ENCODE measurements around the gene CLPTM1. TPM values are rescaled to one million over a fixed set of nuclear protein-coding genes. Genes with fewer than 3 reads are reported as not detected.
"Not testable (repeated sequence)": the region's sequence is repeated elsewhere in the genome, so short reads cannot be mapped to it uniquely, and the experiment has no call there.

Gene CLPTM1
- total and polyA plus RNA-seq, 4 donors, result 35.9 to 130 (median 85.3) TPM

DNA sequence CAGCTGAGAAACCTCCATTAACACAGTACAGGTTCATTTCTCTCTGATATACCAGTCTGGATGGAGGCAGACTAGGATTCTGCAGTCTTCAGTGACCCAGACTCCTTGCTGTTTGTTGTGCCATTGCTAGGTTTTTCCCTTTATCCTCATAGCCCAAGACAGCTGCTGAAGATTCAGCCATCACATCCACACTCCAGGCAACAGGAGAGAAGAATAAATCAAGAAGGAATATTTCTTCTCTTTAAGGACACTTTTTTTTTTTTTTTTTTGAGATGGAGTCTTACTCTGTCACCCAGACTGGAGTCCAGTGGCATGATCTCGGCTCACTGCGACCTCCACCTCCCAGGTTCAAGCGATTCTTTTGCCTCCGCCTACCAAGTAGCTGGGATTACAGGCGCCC is 14.3 kb downstream of the CLPTM1 start:
- Histone ChIP-seq H3K9ac (ENCODE audit: insufficient read depth in 1 of 2, low read length in 2 of 2) (no peak overlapping the region), H3K4me3 (no peak overlapping the region), H3K4me1 (ENCODE audit: control insufficient read depth in 5 of 5, insufficient read depth in 5 of 5, low read length in 5 of 5) (no peaks in the 10 kb centered on the region), H3K9me3 (ENCODE audit: control insufficient read depth in 4 of 4, insufficient read depth in 3 of 4, low read length in 3 of 4) (no peaks in the 10 kb centered on the region), H3K36me3 (ENCODE audit: control insufficient read depth in 4 of 4, insufficient read depth in 4 of 4, low read length in 4 of 4) (peaks cover 15 to 37% (median 23%) of the 10 kb centered on the region in 4 donors), H3K27ac (ENCODE audit: low read depth in 1 of 2, low read length in 1 of 2) (no peak overlapping the region), H3K27me3 (ENCODE audit: control insufficient read depth in 3 of 3, insufficient read depth in 3 of 3, low read length in 2 of 3) (no peaks in the 10 kb centered on the region)
- TF ChIP-seq, protein P1, sequence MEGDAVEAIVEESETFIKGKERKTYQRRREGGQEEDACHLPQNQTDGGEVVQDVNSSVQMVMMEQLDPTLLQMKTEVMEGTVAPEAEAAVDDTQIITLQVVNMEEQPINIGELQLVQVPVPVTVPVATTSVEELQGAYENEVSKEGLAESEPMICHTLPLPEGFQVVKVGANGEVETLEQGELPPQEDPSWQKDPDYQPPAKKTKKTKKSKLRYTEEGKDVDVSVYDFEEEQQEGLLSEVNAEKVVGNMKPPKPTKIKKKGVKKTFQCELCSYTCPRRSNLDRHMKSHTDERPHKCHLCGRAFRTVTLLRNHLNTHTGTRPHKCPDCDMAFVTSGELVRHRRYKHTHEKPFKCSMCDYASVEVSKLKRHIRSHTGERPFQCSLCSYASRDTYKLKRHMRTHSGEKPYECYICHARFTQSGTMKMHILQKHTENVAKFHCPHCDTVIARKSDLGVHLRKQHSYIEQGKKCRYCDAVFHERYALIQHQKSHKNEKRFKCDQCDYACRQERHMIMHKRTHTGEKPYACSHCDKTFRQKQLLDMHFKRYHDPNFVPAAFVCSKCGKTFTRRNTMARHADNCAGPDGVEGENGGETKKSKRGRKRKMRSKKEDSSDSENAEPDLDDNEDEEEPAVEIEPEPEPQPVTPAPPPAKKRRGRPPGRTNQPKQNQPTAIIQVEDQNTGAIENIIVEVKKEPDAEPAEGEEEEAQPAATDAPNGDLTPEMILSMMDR (IDR thresholded peaks at IDR 0.05; ENCODE audit: control extremely low read depth, extremely low read depth), result no peak
- ATAC-seq (ENCODE audit: insufficient read depth, low FRiP score), result no peak
- WGBS, 2 donors, result 96 to 97% methylated on average over 4 to 5 of the region's 5 CpGs
- DNase-seq, result no peak

DNA sequence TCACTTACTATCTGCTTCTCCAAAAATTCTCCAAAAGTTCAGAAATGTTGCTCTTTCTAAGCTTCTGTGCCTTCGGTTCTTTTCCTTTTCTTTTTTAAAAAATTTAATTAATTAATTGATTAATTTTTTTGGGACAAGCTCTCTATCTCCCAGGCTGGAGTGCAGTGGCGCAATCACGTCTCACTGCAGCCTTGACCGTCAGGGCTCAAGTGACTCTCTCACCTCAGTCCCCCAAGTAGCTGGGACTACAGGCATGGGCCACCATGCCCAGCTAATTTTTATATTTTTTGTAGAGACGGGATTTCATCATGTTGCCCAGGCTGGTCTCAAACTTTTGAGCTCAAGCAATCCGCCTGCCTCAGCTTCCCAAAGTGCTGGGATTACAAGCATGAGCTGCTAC is 16.3 kb downstream of the CLPTM1 start:
- ATAC-seq (ENCODE audit: insufficient read depth, low FRiP score); H3K27ac ChIP-seq (ENCODE audit: low read depth in 1 of 2, low read length in 1 of 2); H3K9me3 ChIP-seq (ENCODE audit: control insufficient read depth in 4 of 4, insufficient read depth in 3 of 4, low read length in 3 of 4); H3K4me3 ChIP-seq; H3K4me1 ChIP-seq (ENCODE audit: control insufficient read depth in 5 of 5, insufficient read depth in 5 of 5, low read length in 5 of 5); H3K27me3 ChIP-seq (ENCODE audit: control insufficient read depth in 3 of 3, insufficient read depth in 3 of 3, low read length in 2 of 3); DNase-seq; H3K9ac ChIP-seq (ENCODE audit: insufficient read depth in 1 of 2, low read length in 2 of 2): not testable (repeated sequence)
- peaks cover 20 to 52% (median 35%) of the 10 kb centered on the region in 4 donors for H3K36me3 ChIP-seq (ENCODE audit: control insufficient read depth in 4 of 4, insufficient read depth in 4 of 4, low read length in 4 of 4)
- WGBS, 2 donors, result 87 to 91% methylated on average over 6 of the region's 6 CpGs

DNA sequence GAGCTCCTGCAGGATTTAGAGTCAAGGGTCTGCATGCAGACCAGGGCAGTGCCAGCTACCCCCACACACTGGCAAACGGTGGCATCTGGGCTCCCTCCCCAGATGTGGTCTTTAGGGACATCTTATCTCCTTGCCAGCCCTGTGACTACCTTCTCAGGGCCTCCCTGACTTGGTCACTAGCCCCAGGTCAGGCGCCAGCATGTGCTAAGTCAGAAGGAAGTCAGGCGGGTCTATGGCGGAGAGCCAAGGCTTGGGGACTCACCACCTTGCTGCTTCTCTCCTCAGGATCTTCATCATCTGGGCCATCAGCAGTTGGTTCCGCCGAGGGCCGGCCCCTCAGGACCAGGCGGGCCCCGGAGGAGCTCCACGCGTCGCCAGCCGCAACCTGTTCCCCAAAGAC is 17.6 kb downstream of the CLPTM1 start:
- Histone ChIP-seq H3K36me3 (ENCODE audit: control insufficient read depth in 4 of 4, insufficient read depth in 4 of 4, low read length in 4 of 4) (peaks cover 26 to 57% (median 45%) of the 10 kb centered on the region in 4 donors), H3K4me3 (no peak overlapping the region), H3K4me1 (ENCODE audit: control insufficient read depth in 5 of 5, insufficient read depth in 5 of 5, low read length in 5 of 5) (peaks cover 0 to 2% (median 0%) of the 10 kb centered on the region in 5 donors), H3K9ac (ENCODE audit: insufficient read depth in 1 of 2, low read length in 2 of 2) (no peak overlapping the region), H3K9me3 (ENCODE audit: control insufficient read depth in 4 of 4, insufficient read depth in 3 of 4, low read length in 3 of 4) (no peaks in the 10 kb centered on the region), H3K27me3 (ENCODE audit: control insufficient read depth in 3 of 3, insufficient read depth in 3 of 3, low read length in 2 of 3) (no peaks in the 10 kb centered on the region), H3K27ac (ENCODE audit: low read depth in 1 of 2, low read length in 1 of 2) (no peak overlapping the region)
- TF ChIP-seq, protein P1 (IDR thresholded peaks at IDR 0.05; ENCODE audit: control extremely low read depth, extremely low read depth), result no peak
- DNase-seq (no peak), ATAC-seq (ENCODE audit: insufficient read depth, low FRiP score) (no peak)
- WGBS, 2 donors, result 88 to 93% methylated on average over 13 of the region's 13 CpGs

DNA sequence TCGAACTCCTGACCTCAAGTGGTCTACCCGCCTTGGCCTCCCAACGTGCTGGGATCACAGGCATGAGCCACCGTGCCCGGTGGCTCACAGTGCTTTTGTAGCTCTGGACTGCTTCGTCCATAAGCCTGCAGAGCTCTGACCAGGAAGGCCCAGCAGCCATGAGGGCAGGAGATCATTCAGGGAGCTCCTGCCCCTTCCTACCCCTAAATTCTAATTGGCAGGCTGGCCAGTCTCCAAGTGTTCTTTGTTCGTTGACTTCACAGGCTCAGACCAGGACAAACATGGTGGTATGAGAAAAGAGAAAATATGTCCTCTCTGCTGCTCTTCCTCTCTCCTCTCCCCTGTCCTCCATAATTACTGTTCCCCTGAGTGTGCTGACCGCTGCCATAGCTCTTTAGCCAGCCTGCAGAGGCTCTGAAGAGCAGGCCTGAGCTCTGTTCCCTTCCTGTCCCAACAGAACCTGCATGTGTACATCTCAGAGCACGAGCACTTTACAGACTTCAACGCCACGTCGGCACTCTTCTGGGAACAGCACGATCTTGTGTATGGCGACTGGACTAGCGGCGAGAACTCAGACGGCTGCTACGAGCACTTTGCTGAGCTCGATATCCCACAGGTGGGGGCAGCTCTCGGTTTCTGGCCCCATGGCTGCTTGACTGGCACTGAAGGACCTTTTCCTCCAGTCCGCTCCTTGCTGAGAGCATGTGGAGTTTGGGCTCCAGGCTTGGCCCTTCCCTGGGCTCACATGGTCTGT is 19.0 kb downstream of the CLPTM1 start:
- WGBS, 2 donors, result 95% methylated on average over 21 of the region's 21 CpGs
- no peak for DNase-seq
- TF ChIP-seq, protein P1 (IDR thresholded peaks at IDR 0.05; ENCODE audit: control extremely low read depth, extremely low read depth), result no peak

More for the DNA sequence above, 19.0 kb downstream of the CLPTM1 start:
- Histone ChIP-seq H3K9ac (ENCODE audit: insufficient read depth in 1 of 2, low read length in 2 of 2) (no peak overlapping the region), H3K9me3 (ENCODE audit: control insufficient read depth in 4 of 4, insufficient read depth in 3 of 4, low read length in 3 of 4) (no peaks in the 10 kb centered on the region), H3K27me3 (ENCODE audit: control insufficient read depth in 3 of 3, insufficient read depth in 3 of 3, low read length in 2 of 3) (no peaks in the 10 kb centered on the region), H3K4me3 (no peak overlapping the region), H3K36me3 (ENCODE audit: control insufficient read depth in 4 of 4, insufficient read depth in 4 of 4, low read length in 4 of 4) (peaks cover 29 to 60% (median 45%) of the 10 kb centered on the region in 4 donors), H3K4me1 (ENCODE audit: control insufficient read depth in 5 of 5, insufficient read depth in 5 of 5, low read length in 5 of 5) (peaks cover 0 to 2% (median 0%) of the 10 kb centered on the region in 5 donors), H3K27ac (ENCODE audit: low read depth in 1 of 2, low read length in 1 of 2) (no peak overlapping the region)
- no peak for ATAC-seq (ENCODE audit: insufficient read depth, low FRiP score)

Data from lung (tissue), 12 donors.